Rectal smooth muscle tissue (tissue), 1 donor: ENCODE measurements around the gene GSC.
"Not testable (repeated sequence)": the region's sequence is repeated elsewhere in the genome, so short reads cannot be mapped to it uniquely, and the experiment has no call there.

ENCODE experiments used
- H3K27ac ChIP-seq: one replicate; pipeline ENCODE4 v1.7.0; 2013; ENCODE audit warnings: low read depth, low read length, inconsistent platforms
- H3K27me3 ChIP-seq: one replicate; pipeline ENCODE4 v1.7.0; 2013; ENCODE audit warnings: low read length; ENCODE audit not compliant: control insufficient read depth, insufficient read depth
- H3K36me3 ChIP-seq: one replicate; pipeline ENCODE4 v1.7.0; 2013; ENCODE audit warnings: low read length; ENCODE audit not compliant: control insufficient read depth, insufficient read depth
- H3K4me1 ChIP-seq: one replicate; pipeline ENCODE4 v1.7.0; 2013; ENCODE audit warnings: low read length; ENCODE audit not compliant: control insufficient read depth, insufficient read depth
- H3K4me3 ChIP-seq: one replicate; pipeline ENCODE4 v1.7.0; 2013; ENCODE audit warnings: low read length
- H3K9ac ChIP-seq: one replicate; pipeline ENCODE4 v1.7.0; 2013; ENCODE audit warnings: low read length

The GSC gene

GRCh38 chr14:94769391-94770250 lies at the start of gene GSC:
Gene GSC (minus strand): TSS chr14:94770113. CDS start chr14:94770015, 98 bp downstream.
- Histone ChIP-seq H3K36me3 (no peaks in the 10 kb centered on the region), H3K4me1 (peaks cover 6% of the 10 kb centered on the region), H3K27me3 (peaks cover 67% of the 10 kb centered on the region), H3K9ac (no peak within 1 kb of the TSS), H3K4me3 (peak within 1 kb of the TSS; percentile 52), H3K27ac (no peak within 1 kb of the TSS)

DNA sequence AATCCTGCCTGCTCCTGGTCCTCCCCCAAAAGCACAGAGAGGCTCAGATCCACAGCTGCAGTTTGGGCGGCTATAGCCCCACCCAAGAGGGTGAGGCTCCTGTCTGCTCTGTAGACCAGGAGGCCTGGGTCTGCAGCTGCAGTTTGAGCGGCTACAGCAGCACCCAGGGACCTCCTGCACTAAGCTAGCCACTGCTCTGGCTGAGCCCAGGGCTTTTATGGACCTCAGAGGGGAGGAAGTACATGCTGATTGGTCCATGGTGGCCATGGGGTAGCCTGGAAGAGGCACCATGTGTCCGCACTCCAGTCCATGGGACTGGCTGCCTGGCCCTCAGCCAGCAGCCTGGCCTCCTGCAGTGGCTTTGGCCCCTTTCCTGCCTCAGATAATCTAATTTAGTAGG lies 49.6 kb upstream of the GSC start:
- Histone ChIP-seq H3K27me3 (peaks cover 4% of the 10 kb centered on the region), H3K4me3 (no peak overlapping the region), H3K4me1 (no peaks in the 10 kb centered on the region), H3K9ac (no peak overlapping the region), H3K36me3 (no peaks in the 10 kb centered on the region), H3K27ac (no peak overlapping the region)

- Histone ChIP-seq H3K36me3 (no peaks in the 10 kb centered on the region), H3K4me3 (no peak overlapping the region), H3K4me1 (no peaks in the 10 kb centered on the region), H3K27me3 (no peaks in the 10 kb centered on the region), H3K27ac (no peak overlapping the region), H3K9ac (no peak overlapping the region)
Observed at GRCh38 chr14:94816113-94816512, 46.2 kb upstream of the GSC start.

GRCh38 chr14:94805680-94806288 lies 35.9 kb upstream of the GSC start:
- Histone ChIP-seq H3K4me3 (no peak overlapping the region), H3K27me3 (no peaks in the 10 kb centered on the region), H3K27ac (no peak overlapping the region), H3K36me3 (no peaks in the 10 kb centered on the region), H3K9ac (no peak overlapping the region), H3K4me1 (peaks cover 7% of the 10 kb centered on the region)

GRCh38 chr14:94801225-94801624 lies 31.3 kb upstream of the GSC start:
- H3K4me3 ChIP-seq, result no peak overlapping the region
- H3K9ac ChIP-seq, result no peak overlapping the region
- H3K36me3 ChIP-seq, result no peaks in the 10 kb centered on the region
- H3K4me1 ChIP-seq, result peaks cover 7% of the 10 kb centered on the region
- no peak overlapping the region for H3K27ac ChIP-seq
- no peaks in the 10 kb centered on the region for H3K27me3 ChIP-seq

- H3K27me3 ChIP-seq, H3K36me3 ChIP-seq, H3K27ac ChIP-seq, H3K4me3 ChIP-seq, H3K9ac ChIP-seq, H3K4me1 ChIP-seq: not testable (repeated sequence)
Observed at GRCh38 chr14:94800764-94801163, 30.9 kb upstream of the GSC start.

GRCh38 chr14:94797887-94798286 lies 28.0 kb upstream of the GSC start:
- Histone ChIP-seq H3K4me3 (no peak overlapping the region), H3K4me1 (no peaks in the 10 kb centered on the region), H3K27me3 (no peaks in the 10 kb centered on the region), H3K27ac (no peak overlapping the region), H3K36me3 (no peaks in the 10 kb centered on the region), H3K9ac (no peak overlapping the region)

- Histone ChIP-seq H3K27ac (no peak overlapping the region), H3K4me3 (no peak overlapping the region), H3K4me1 (no peaks in the 10 kb centered on the region), H3K36me3 (no peaks in the 10 kb centered on the region), H3K9ac (no peak overlapping the region), H3K27me3 (no peaks in the 10 kb centered on the region)
Observed at GRCh38 chr14:94796278-94796677, 26.4 kb upstream of the GSC start.

DNA sequence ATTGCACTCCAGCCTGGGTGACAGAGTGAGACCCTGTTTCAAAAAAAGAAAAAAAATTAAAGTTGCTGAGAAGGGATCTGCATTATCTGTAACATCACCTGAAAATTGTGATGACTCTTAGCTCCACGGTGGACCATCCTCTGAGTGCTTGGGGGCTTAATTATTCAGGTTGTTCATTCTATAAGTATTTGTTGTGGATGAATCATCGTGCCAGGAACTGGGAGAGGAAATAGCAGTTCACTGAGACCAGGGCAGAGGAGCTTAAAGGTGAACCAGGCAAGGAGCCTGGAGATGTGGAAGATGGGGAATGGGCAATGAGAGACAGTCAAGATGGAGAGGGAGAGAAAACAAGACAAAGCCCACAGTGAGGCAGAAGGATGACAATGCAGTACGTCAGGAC lies 25.5 kb upstream of the GSC start:
- no peaks in the 10 kb centered on the region for H3K36me3 ChIP-seq
- no peaks in the 10 kb centered on the region for H3K4me1 ChIP-seq
- no peak overlapping the region for H3K27ac ChIP-seq
- no peak overlapping the region for H3K4me3 ChIP-seq
- no peaks in the 10 kb centered on the region for H3K27me3 ChIP-seq
- no peak overlapping the region for H3K9ac ChIP-seq

DNA sequence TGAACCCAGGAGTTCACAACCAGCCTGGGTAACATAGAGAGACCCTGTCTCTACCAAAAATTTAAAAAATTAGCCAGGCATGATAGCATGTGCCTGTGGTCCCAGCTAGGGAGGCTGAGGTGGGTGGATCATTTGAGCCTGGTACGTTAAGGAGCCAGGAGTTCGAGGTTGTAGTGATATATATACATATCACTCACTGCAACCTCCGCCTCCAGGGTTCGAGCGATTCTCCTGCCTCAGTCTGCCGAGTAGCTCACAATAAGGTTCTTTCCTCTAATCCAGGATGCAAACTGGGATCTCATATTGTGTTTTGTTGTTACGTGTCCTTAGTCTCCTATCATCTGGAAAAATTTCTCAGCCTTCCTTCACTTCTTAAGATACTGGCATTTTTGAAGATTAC lies 24.0 kb upstream of the GSC start:
- H3K27ac ChIP-seq, result no peak overlapping the region
- no peaks in the 10 kb centered on the region for H3K4me1 ChIP-seq
- H3K4me3 ChIP-seq, result no peak overlapping the region
- no peaks in the 10 kb centered on the region for H3K36me3 ChIP-seq
- peaks cover 3% of the 10 kb centered on the region for H3K27me3 ChIP-seq
- no peak overlapping the region for H3K9ac ChIP-seq

DNA sequence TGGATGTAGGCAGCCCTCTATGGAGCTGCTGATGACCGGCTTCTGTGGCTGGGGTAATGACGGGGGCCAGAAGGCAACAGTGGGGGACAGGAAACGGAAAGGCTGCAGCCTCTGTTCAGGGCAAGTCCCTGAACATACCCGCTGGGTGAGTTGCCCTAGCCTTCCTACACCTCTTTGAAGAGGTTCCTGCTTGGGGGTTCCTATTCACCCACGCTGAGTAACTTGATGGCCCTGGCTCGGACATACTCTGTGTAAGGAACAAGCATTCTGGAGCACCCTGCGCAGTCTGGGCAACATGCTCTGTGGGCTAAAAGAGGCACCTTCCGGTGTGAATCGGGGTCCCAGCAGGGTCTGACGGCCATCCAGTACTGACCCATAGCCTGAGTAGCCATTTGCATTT lies 17.7 kb upstream of the GSC start:
- Histone ChIP-seq H3K27ac (no peak overlapping the region), H3K27me3 (peaks cover 8% of the 10 kb centered on the region)

DNA sequence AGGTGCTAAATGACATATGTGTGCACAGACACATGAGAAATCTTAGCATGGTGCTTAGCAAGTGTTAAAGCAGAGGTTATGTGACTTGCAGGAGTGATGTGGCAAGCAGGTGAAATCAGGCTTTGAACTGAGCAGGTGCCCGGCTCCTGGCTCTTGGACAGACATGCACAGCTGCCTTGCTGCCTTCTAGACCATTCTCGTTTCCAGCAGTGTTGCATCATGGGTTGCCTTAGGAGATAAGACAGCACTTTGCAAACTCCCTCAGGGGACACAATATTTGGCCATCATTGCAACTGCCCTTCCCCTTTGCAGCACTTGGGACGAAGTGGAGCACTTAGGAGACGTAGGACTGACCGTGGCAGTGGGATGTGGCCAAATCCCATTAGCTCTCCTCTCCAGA lies 17.2 kb upstream of the GSC start:
- Histone ChIP-seq H3K4me1 (no peaks in the 10 kb centered on the region), H3K36me3 (no peaks in the 10 kb centered on the region), H3K27ac (no peak overlapping the region), H3K27me3 (peaks cover 8% of the 10 kb centered on the region), H3K4me3 (no peak overlapping the region), H3K9ac (no peak overlapping the region)

More for the DNA sequence above, 17.7 kb upstream of the GSC start:
- no peaks in the 10 kb centered on the region for H3K4me1 ChIP-seq
- H3K9ac ChIP-seq, result no peak overlapping the region
- H3K4me3 ChIP-seq, result no peak overlapping the region
- H3K36me3 ChIP-seq, result no peaks in the 10 kb centered on the region
